Measurements from ENCODE around the gene TRERF1.
A peak's percentile ranks its signal among the peaks of the same experiment; 100 is the strongest.
"Not testable (repeated sequence)": the region's sequence is repeated elsewhere in the genome, so short reads cannot be mapped to it uniquely, and the experiment has no call there.

TRERF1 gene

GRCh38 chr6:42451333-42452170 lies at the start of gene TRERF1:
TRERF1 (minus strand) TSS chr6:42451926; CDS start chr6:42269590, 182,336 bp downstream.
- DNase-seq: peak; percentile 61

GRCh38 chr6:42498473-42499128 lies 46.9 kb upstream of the TRERF1 start:
- no peak for DNase-seq

- DNase-seq: no peak
Measured at GRCh38 chr6:42493914-42494539, 42.3 kb upstream of the TRERF1 start.

- DNase-seq: no peak
Measured at GRCh38 chr6:42488129-42488528, 36.4 kb upstream of the TRERF1 start.

GRCh38 chr6:42484261-42484660 lies 32.5 kb upstream of the TRERF1 start:
- DNase-seq: no peak

GRCh38 chr6:42482174-42482573 lies 30.4 kb upstream of the TRERF1 start:
- DNase-seq: no peak

GRCh38 chr6:42471714-42472113 lies 20.0 kb upstream of the TRERF1 start:
- DNase-seq: no peak

- no peak for DNase-seq
Measured at GRCh38 chr6:42471142-42471541, 19.4 kb upstream of the TRERF1 start.

- no peak for DNase-seq
Measured at GRCh38 chr6:42468273-42468672, 16.5 kb upstream of the TRERF1 start.

GRCh38 chr6:42467651-42468050 lies 15.9 kb upstream of the TRERF1 start:
- no peak for DNase-seq

GRCh38 chr6:42466470-42466869 lies 14.7 kb upstream of the TRERF1 start:
- DNase-seq: not testable (repeated sequence)

- DNase-seq: no peak
Measured at GRCh38 chr6:42462474-42462972, 10.8 kb upstream of the TRERF1 start.

GRCh38 chr6:42460883-42461282 lies 9.2 kb upstream of the TRERF1 start:
- no peak for DNase-seq

- DNase-seq: no peak
Measured at GRCh38 chr6:42459888-42460287, 8.2 kb upstream of the TRERF1 start.

- DNase-seq: no peak
Measured at GRCh38 chr6:42454428-42454791, 2.7 kb upstream of the TRERF1 start.

- DNase-seq: peak; percentile 20
Measured at GRCh38 chr6:42453654-42454427, 2.1 kb upstream of the TRERF1 start.

- DNase-seq: peak; percentile 80
Measured at GRCh38 chr6:42453031-42453653, 1.4 kb upstream of the TRERF1 start.

- DNase-seq: peak; percentile 61
Measured at GRCh38 chr6:42452171-42453030, 675 bp upstream of the TRERF1 start.

GRCh38 chr6:42450477-42451332 lies 1.0 kb downstream of the TRERF1 start:
- peak; percentile 41 for DNase-seq

- no peak for DNase-seq
Measured at GRCh38 chr6:42449917-42450476, 1.7 kb downstream of the TRERF1 start.
